Measurements from ENCODE around the gene CHD8.
"Not testable (repeated sequence)": the region's sequence is repeated elsewhere in the genome, so short reads cannot be mapped to it uniquely, and the experiment has no call there.

The CHD8 gene

GRCh38 chr14:21379338-21379737 lies 76.6 kb downstream of the CHD8 start:
- TF ChIP-seq EZH2 (IDR thresholded peaks at IDR 0.05; ENCODE audit: borderline replicate concordance, low read length) (no peak), CTCF (IDR thresholded peaks at IDR 0.05; ENCODE audit: low read length) (no peak)
- H3K9ac ChIP-seq (ENCODE audit: low read length): no peak overlapping the region
- H3K27ac ChIP-seq (ENCODE audit: low read depth, low read length, poor library complexity, severe bottlenecking): no peak overlapping the region
- H3K79me2 ChIP-seq (ENCODE audit: insufficient read depth, low read length): peaks cover 92% of the 10 kb centered on the region
- H4K20me1 ChIP-seq (ENCODE audit: insufficient read depth, low read length): 0 out of 2 replicates have a peak, but pooled peaks cover 2% of the 10 kb centered on the region
- no peaks in the 10 kb centered on the region for H3K9me2 ChIP-seq (ENCODE audit: low read depth, low read length)
- no peaks in the 10 kb centered on the region for H3K27me3 ChIP-seq (ENCODE audit: insufficient read depth, low read length)
- no peaks in the 10 kb centered on the region for H3F3A ChIP-seq (ENCODE audit: insufficient read depth, low read length)
- no peak overlapping the region for H3K4me2 ChIP-seq (ENCODE audit: low read length)
- H3K4me1 ChIP-seq (ENCODE audit: insufficient read depth, low read length, severe bottlenecking): peaks cover 27% of the 10 kb centered on the region
- no peak overlapping the region for H3K4me3 ChIP-seq (ENCODE audit: low read depth, low read length, poor library complexity, severe bottlenecking)
- H3K9me3 ChIP-seq (ENCODE audit: low read length): no peaks in the 10 kb centered on the region
- peaks cover 56% of the 10 kb centered on the region; the same call in 1 of the 2 replicates for H3K36me3 ChIP-seq (ENCODE audit: insufficient read depth, low read length)
- no peak overlapping the region for H2AFZ ChIP-seq (ENCODE audit: low read length)

- Histone ChIP-seq H2AFZ (ENCODE audit: low read length) (no peak overlapping the region), H3F3A (ENCODE audit: insufficient read depth, low read length) (no peaks in the 10 kb centered on the region), H3K79me2 (ENCODE audit: insufficient read depth, low read length) (peaks cover 48% of the 10 kb centered on the region), H3K4me1 (ENCODE audit: insufficient read depth, low read length, severe bottlenecking) (no peaks in the 10 kb centered on the region), H3K27me3 (ENCODE audit: insufficient read depth, low read length) (no peaks in the 10 kb centered on the region), H3K4me2 (ENCODE audit: low read length) (no peak overlapping the region), H4K20me1 (ENCODE audit: insufficient read depth, low read length) (0 out of 2 replicates have a peak, but pooled peaks cover 2% of the 10 kb centered on the region), H3K27ac (ENCODE audit: low read depth, low read length, poor library complexity, severe bottlenecking) (no peak overlapping the region), H3K9me2 (ENCODE audit: low read depth, low read length) (no peaks in the 10 kb centered on the region), H3K36me3 (ENCODE audit: insufficient read depth, low read length) (peaks cover 90% of the 10 kb centered on the region), H3K9ac (ENCODE audit: low read length) (no peak overlapping the region), H3K4me3 (ENCODE audit: low read depth, low read length, poor library complexity, severe bottlenecking) (no peak overlapping the region), H3K9me3 (ENCODE audit: low read length) (no peaks in the 10 kb centered on the region)
- TF ChIP-seq CTCF (IDR thresholded peaks at IDR 0.05; ENCODE audit: low read length): no peak
- TF ChIP-seq EZH2 (IDR thresholded peaks at IDR 0.05; ENCODE audit: borderline replicate concordance, low read length): no peak
Measured at GRCh38 chr14:21373980-21374379, 81.9 kb downstream of the CHD8 start.

GRCh38 chr14:21372814-21373213 lies 83.1 kb downstream of the CHD8 start:
- not testable (repeated sequence) for H3K9me3 ChIP-seq (ENCODE audit: low read length); H3K27me3 ChIP-seq (ENCODE audit: insufficient read depth, low read length); H3K27ac ChIP-seq (ENCODE audit: low read depth, low read length, poor library complexity, severe bottlenecking); H3K9ac ChIP-seq (ENCODE audit: low read length); H4K20me1 ChIP-seq (ENCODE audit: insufficient read depth, low read length); H2AFZ ChIP-seq (ENCODE audit: low read length); H3K9me2 ChIP-seq (ENCODE audit: low read depth, low read length); H3F3A ChIP-seq (ENCODE audit: insufficient read depth, low read length); H3K4me2 ChIP-seq (ENCODE audit: low read length); H3K4me3 ChIP-seq (ENCODE audit: low read depth, low read length, poor library complexity, severe bottlenecking); H3K4me1 ChIP-seq (ENCODE audit: insufficient read depth, low read length, severe bottlenecking)
- peaks cover 36% of the 10 kb centered on the region for H3K79me2 ChIP-seq (ENCODE audit: insufficient read depth, low read length)
- H3K36me3 ChIP-seq (ENCODE audit: insufficient read depth, low read length): peaks cover 93% of the 10 kb centered on the region

- H3F3A ChIP-seq (ENCODE audit: insufficient read depth, low read length): no peaks in the 10 kb centered on the region
- H3K27me3 ChIP-seq (ENCODE audit: insufficient read depth, low read length): no peaks in the 10 kb centered on the region
- H3K36me3 ChIP-seq (ENCODE audit: insufficient read depth, low read length): peaks cover 95% of the 10 kb centered on the region
- no peaks in the 10 kb centered on the region for H3K9me3 ChIP-seq (ENCODE audit: low read length)
- no peaks in the 10 kb centered on the region for H3K4me1 ChIP-seq (ENCODE audit: insufficient read depth, low read length, severe bottlenecking)
- H3K27ac ChIP-seq (ENCODE audit: low read depth, low read length, poor library complexity, severe bottlenecking): no peak overlapping the region
- H4K20me1 ChIP-seq (ENCODE audit: insufficient read depth, low read length): no peaks in the 10 kb centered on the region
- TF ChIP-seq EZH2 (IDR thresholded peaks at IDR 0.05; ENCODE audit: borderline replicate concordance, low read length) (no peak), CTCF (IDR thresholded peaks at IDR 0.05; ENCODE audit: low read length) (no peak)
- no peaks in the 10 kb centered on the region for H3K9me2 ChIP-seq (ENCODE audit: low read depth, low read length)
- no peak overlapping the region for H3K4me2 ChIP-seq (ENCODE audit: low read length)
- no peak overlapping the region for H2AFZ ChIP-seq (ENCODE audit: low read length)
- no peak overlapping the region for H3K4me3 ChIP-seq (ENCODE audit: low read depth, low read length, poor library complexity, severe bottlenecking)
- H3K79me2 ChIP-seq (ENCODE audit: insufficient read depth, low read length): peaks cover 9% of the 10 kb centered on the region; the same call in 1 of the 2 replicates
- no peak overlapping the region for H3K9ac ChIP-seq (ENCODE audit: low read length)
Measured at GRCh38 chr14:21369949-21370679, 85.8 kb downstream of the CHD8 start.

All from OCI-LY1 (cell line).